ENCODE measurements around the gene ELAC1. TPM values are rescaled to one million over a fixed set of nuclear protein-coding genes. Genes with fewer than 3 reads are reported as not detected.

Gene ELAC1
- total RNA-seq, 2 experiments from 2014 or later: 7.6 to 10.3 TPM

GRCh38 chr18:51037230-51037629 lies 69.4 kb downstream of the ELAC1 start:
- H3K4me3 Mint-ChIP-seq: no peak overlapping the region
- DNase-seq: no peak
- no peaks in the 10 kb centered on the region for H3K27me3 Mint-ChIP-seq
- H3K4me1 Mint-ChIP-seq: peaks cover 59% of the 10 kb centered on the region
- no peaks in the 10 kb centered on the region for H3K9me3 Mint-ChIP-seq (ENCODE audit: low read depth)
- H3K27ac Mint-ChIP-seq: no peak overlapping the region
- CTCF ChIA-PET: no interaction called here
- peaks cover 20% of the 10 kb centered on the region for H3K36me3 Mint-ChIP-seq
- no peak for ATAC-seq

Other genes with a start within 250 kb of the ELAC1 start
- not detected for gene MRO, start 148.0 kb upstream of the ELAC1 start, total RNA-seq
- 10 to 100 TPM; 77.2 to 86.9 TPM for gene ME2, start 88.9 kb upstream of the ELAC1 start, total RNA-seq
- gene SMAD4, start 62.2 kb downstream of the ELAC1 start, total RNA-seq: 10 to 100 TPM; 66.8 to 72.7 TPM
- 10 to 100 TPM; 48.4 to 59.8 TPM for gene MEX3C, start 229.6 kb downstream of the ELAC1 start, total RNA-seq

Measured in activated CD8-positive, alpha-beta memory T cell treated with anti-CD3 and anti-CD28 coated beads, Interleukin-2, amount 10 ng/mL, durations not matched to agents 7 days and 5 days (primary cell).